Measurements from ENCODE around the gene PABPN1L. TPM values are rescaled to one million over a fixed set of nuclear protein-coding genes. Genes with fewer than 3 reads are reported as not detected.

PABPN1L gene
- total and polyA plus RNA-seq, 12 donors: 0.22 to 3.3 (median 0.62) TPM; not detected in 4

DNA sequence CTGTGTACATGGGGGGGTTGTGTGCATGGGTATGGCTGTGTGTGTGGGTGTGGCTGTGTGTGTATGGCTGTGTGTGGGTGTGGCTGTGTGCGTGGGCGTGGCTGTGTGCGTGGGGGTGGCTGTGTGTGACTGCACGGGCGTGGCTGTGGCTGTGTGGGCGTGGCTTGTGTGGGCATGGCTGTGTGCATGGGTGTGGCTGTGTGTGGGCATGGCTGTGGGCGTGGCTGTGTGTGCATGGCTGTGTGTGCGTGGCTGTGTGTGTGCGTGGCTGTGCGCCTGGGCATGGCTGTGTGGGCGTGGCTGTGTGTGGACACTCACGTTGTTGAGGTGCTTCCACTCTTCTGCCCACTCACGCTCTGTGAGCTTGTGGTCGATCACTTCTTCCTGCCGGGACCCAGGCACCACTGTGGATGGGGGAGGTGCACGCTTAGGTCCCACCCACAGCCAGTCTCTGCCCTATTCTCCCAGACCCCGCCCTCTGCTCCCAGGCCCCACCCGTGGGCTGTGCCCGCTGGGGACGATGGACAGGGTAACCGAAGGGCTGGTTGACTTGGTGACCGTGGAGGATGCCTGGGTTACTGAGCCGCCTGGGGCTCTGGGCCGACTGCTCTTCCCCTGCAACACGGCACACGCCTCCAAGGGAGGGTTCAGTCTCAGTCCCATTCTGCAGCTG lies 16.0 kb upstream of the PABPN1L start:
- WGBS, 4 donors: 89 to 91% (median 90%) methylated on average over 19 to 26 of the region's 26 CpGs
- no peaks in the 10 kb centered on the region for H3K27me3 ChIP-seq
- no peak overlapping the region for H3K27ac ChIP-seq
- intact Hi-C loops (cut with DNase I): no loop called here
- TF ChIP-seq POLR2A (IDR thresholded peaks at IDR 0.05): no peak
- TF ChIP-seq, protein P1, sequence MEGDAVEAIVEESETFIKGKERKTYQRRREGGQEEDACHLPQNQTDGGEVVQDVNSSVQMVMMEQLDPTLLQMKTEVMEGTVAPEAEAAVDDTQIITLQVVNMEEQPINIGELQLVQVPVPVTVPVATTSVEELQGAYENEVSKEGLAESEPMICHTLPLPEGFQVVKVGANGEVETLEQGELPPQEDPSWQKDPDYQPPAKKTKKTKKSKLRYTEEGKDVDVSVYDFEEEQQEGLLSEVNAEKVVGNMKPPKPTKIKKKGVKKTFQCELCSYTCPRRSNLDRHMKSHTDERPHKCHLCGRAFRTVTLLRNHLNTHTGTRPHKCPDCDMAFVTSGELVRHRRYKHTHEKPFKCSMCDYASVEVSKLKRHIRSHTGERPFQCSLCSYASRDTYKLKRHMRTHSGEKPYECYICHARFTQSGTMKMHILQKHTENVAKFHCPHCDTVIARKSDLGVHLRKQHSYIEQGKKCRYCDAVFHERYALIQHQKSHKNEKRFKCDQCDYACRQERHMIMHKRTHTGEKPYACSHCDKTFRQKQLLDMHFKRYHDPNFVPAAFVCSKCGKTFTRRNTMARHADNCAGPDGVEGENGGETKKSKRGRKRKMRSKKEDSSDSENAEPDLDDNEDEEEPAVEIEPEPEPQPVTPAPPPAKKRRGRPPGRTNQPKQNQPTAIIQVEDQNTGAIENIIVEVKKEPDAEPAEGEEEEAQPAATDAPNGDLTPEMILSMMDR (IDR thresholded peaks at IDR 0.05): no peak
- no peaks in the 10 kb centered on the region for H3K36me3 ChIP-seq (replicated peaks in 1 of 2)
- no peaks in the 10 kb centered on the region for H3K9me3 ChIP-seq (replicated peaks in 1 of 3)
- no peak overlapping the region for H3K4me3 ChIP-seq
- DNase-seq: no peak
- no peaks in the 10 kb centered on the region for H3K4me1 ChIP-seq (replicated peaks in 1 of 2)

DNA sequence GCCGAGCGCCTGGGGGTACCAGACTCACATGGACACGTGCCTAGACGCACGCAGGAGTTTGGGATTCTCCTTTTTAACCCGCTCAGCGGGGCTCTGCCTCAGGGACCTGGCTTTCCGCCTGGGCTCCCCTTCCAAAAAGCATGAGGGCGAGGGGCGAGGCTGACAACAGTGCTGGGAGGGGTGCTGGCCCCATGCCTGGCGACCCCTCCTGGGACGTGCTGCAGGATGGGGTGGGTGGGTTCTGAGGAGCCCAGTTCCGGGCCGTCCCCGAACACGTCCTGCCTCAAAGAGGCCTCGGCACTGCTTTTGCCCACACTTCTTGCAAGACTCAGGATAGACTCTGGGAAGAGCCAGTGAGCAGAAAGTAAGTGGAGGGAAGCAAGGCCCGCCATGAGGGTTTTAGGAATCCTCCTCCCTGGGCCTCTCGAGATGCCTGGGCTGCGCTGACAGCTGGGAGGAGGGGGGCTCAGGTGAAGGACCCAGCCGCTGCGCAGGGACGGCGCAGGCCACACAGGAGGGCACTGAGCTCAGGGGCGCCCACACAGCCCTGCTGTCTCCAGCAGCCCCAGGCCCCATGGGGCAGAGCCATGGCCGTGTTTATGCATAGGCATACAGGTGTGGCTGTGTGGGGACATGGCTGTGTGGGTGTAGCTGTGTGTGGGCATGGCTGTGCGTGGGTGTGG lies 15.4 kb upstream of the PABPN1L start:
- no peak for TF ChIP-seq POLR2A (IDR thresholded peaks at IDR 0.05)
- TF ChIP-seq, protein P1 (IDR thresholded peaks at IDR 0.05): no peak
- no peaks in the 10 kb centered on the region for H3K27me3 ChIP-seq
- H3K9me3 ChIP-seq (replicated peaks in 1 of 3): no peaks in the 10 kb centered on the region
- no peaks in the 10 kb centered on the region for H3K4me1 ChIP-seq (replicated peaks in 1 of 2)
- H3K36me3 ChIP-seq (replicated peaks in 1 of 2): no peaks in the 10 kb centered on the region
- no peak overlapping the region for H3K4me3 ChIP-seq
- no peak overlapping the region for H3K27ac ChIP-seq
- intact Hi-C loops (cut with DNase I): no loop called here
- WGBS, 4 donors: 58 to 95% (median 83%) methylated on average over 4 to 27 of the region's 27 CpGs
- no peak for DNase-seq

DNA sequence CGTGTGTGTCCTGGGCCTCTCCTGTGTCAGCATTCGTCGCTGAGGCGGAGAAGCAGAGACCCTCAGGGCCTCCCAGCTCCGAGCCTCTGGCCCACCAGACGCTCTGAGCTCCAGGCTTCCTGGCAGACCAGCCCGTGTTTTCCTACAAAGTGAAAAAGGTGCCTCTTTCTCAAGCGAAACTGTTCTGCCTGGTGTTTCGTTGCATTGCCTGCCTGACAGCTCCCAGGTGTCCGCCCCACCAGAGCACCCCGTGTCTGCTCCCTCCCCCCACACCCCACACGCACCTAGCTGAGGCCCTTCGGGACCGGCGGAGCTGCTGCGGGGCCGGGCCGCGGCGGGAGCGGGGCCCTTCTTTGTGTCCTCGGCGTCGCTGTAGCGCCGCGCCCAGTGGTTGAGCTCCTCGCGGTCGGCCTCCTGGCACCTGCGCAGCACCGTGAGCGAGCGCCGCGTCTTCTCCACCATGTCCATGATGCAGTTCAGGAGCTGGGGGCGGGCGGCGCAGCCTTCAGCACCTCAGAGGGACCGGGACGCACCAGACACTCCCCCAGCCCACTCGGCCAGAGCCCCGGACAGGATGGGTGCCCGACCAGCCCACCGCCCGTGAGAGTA lies 14.7 kb upstream of the PABPN1L start:
- no peak overlapping the region for H3K27ac ChIP-seq
- WGBS, 4 donors: 53 to 67% (median 63%) methylated on average over 7 to 46 of the region's 46 CpGs
- no peaks in the 10 kb centered on the region for H3K36me3 ChIP-seq (replicated peaks in 1 of 2)
- no peak for TF ChIP-seq POLR2A (IDR thresholded peaks at IDR 0.05)
- TF ChIP-seq, protein P1 (IDR thresholded peaks at IDR 0.05): no peak
- no peaks in the 10 kb centered on the region for H3K9me3 ChIP-seq (replicated peaks in 1 of 3)
- no peaks in the 10 kb centered on the region for H3K4me1 ChIP-seq (replicated peaks in 1 of 2)
- intact Hi-C loops (cut with DNase I): no loop called here
- H3K27me3 ChIP-seq: no peaks in the 10 kb centered on the region
- no peak overlapping the region for H3K4me3 ChIP-seq
- no peak for DNase-seq

DNA sequence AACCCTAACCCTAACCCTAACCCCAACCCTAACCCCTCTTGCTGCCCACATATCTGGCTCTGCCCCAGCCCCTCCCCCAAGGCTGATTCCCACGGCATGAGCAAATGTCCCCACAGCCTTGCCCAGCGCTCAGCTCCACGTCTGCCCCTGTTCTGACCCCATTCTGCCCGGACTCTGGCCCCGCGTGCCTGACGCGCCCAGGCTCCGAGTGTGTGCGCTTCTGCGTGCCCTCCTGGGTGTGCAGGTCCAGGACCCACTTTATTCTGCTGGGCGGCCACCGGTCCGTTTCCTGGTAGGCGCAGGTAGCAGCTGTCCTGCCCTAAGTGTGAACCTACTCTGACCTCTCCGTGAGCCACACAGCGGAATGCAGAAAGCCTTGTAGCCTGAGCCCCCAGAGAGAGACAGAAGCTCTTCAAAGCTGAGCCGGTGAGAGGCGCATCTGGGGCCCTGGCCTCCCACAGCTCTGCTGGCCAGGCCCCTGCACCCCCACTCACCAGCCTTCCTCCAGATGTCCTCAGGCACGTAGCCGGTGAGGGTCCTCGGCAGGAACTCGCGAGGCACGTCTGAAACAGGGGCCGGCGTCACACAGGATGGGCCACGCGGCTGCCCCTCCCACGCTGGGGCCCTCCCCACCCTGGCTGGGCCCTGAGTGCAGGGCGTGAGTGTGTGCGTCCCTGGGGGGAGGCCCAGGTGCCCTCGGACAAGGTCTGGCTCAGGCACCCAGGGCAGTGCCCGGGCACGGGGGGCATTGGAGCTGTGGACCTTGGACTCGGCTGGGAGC lies 14.0 kb upstream of the PABPN1L start:
- no peaks in the 10 kb centered on the region for H3K4me1 ChIP-seq (replicated peaks in 1 of 2)
- H3K4me3 ChIP-seq: no peak overlapping the region
- no peak for DNase-seq
- H3K36me3 ChIP-seq (replicated peaks in 1 of 2): no peaks in the 10 kb centered on the region
- TF ChIP-seq POLR2A (IDR thresholded peaks at IDR 0.05): no peak
- intact Hi-C loops (cut with DNase I): no loop called here
- no peak overlapping the region for H3K27ac ChIP-seq
- no peaks in the 10 kb centered on the region for H3K27me3 ChIP-seq
- no peaks in the 10 kb centered on the region for H3K9me3 ChIP-seq (replicated peaks in 1 of 3)
- WGBS, 4 donors: 71 to 85% (median 80%) methylated on average over 11 to 36 of the region's 36 CpGs

Data from adrenal gland (tissue), 12 donors.